SK-N-MC (cell line): ENCODE results near the gene GCH1.
"Not testable (repeated sequence)": the region's sequence is repeated elsewhere in the genome, so short reads cannot be mapped to it uniquely, and the experiment has no call there.

ENCODE experiments used
- DNase-seq: peaks from one replicate; pipeline ENCODE4 v3.0.0-alpha.2; 2011; ENCODE audit warnings: low read depth, low spot score
- H3K27ac ChIP-seq: fragments of 200-600 bp; sonication (generic); 2 replicates; pipeline ENCODE4 v1.5.1; 2016; ENCODE audit warnings: mixed run types
- H3K36me3 ChIP-seq: fragments of 200-600 bp; sonication (generic); 2 replicates; pipeline ENCODE4 v1.6.1; 2017; ENCODE audit warnings: antibody characterized with exemption, low read length, mixed read lengths; ENCODE audit not compliant: insufficient read depth
- H3K4me3 ChIP-seq: fragments of 200-600 bp; sonication (generic); 2 replicates; pipeline ENCODE4 v1.5.1; 2016
- H3K9ac ChIP-seq: fragments of 200-600 bp; sonication (generic); 2 replicates; pipeline ENCODE4 v1.8.0; 2017; ENCODE audit warnings: mixed run types, mixed read lengths; ENCODE audit not compliant: insufficient read length
- H3K9me3 ChIP-seq: fragments of 200-600 bp; sonication (generic); 2 replicates; pipeline ENCODE4 v1.6.1; 2017; ENCODE audit warnings: low read depth, mild to moderate bottlenecking, antibody characterized with exemption, low read length, moderate library complexity, mixed read lengths
- EZH2 ChIP-seq: fragments of 200-600 bp; sonication (generic); IDR thresholded peaks from one replicate; pipeline ENCODE4 v1.6.1; 2017; ENCODE audit warnings: antibody characterized with exemption
- FOXP2 ChIP-seq: optimal IDR thresholded peaks from 2 replicates; pipeline ENCODE3; 2011; ENCODE audit warnings: mild to moderate bottlenecking, moderate library complexity; ENCODE audit not compliant: insufficient read depth; ENCODE audit errors: extremely low read length, control extremely low read depth
- POLR2AphosphoS5 ChIP-seq: IDR thresholded peaks from 2 replicates; pipeline ENCODE4 v1.6.1; 2012; ENCODE audit warnings: mild to moderate bottlenecking, low read depth, low read length, borderline replicate concordance

GCH1 gene

GRCh38 chr14:54805445-54806322 is 96.9 kb downstream of the GCH1 start:
- Histone ChIP-seq H3K36me3 (no peaks in the 10 kb centered on the region), H3K4me3 (peak overlapping the region; percentile 57), H3K9me3 (no peaks in the 10 kb centered on the region), H3K27ac (no peak overlapping the region), H3K9ac (no peak overlapping the region)
- peak; percentile 53 for DNase-seq
- TF ChIP-seq FOXP2 (no peak), POLR2AphosphoS5 (no peak), EZH2 (no peak)

GRCh38 chr14:54805070-54805444 is 97.6 kb downstream of the GCH1 start:
- DNase-seq, result no peak
- no peak overlapping the region for H3K27ac ChIP-seq

DNA sequence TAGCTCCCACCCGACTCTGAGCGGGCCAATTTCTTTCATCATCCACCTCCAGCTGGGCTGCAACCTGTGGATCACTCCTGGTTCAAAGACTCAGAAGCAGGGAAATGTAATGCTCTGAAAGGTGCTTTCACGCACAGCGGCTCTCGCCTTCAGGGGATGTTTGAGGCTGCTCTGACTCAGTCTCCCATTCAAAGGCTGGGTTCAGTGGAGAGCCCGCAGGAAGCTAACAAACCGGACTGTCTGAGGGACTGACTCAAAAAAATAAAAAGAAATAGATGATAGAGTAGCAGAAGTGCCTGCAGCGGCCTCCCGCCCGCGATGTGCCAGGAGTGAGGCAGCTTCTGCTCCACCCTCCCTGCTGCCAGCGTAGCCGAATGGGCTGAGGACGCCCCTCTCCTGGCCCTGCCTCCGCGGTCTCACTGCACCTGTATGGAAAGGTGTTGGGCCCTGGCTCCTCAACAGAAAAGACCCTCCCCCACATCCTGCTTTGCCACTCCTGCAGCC is 98.0 kb downstream of the GCH1 start:
- Histone ChIP-seq H3K27ac (no peak overlapping the region), H3K36me3 (no peaks in the 10 kb centered on the region), H3K4me3 (no peak overlapping the region), H3K9me3 (no peaks in the 10 kb centered on the region), H3K9ac (no peak overlapping the region)
- TF ChIP-seq FOXP2 (no peak), EZH2 (no peak), POLR2AphosphoS5 (no peak)
- DNase-seq, result no peak

More at GRCh38 chr14:54805070-54805444, 97.6 kb downstream of the GCH1 start:
- Histone ChIP-seq H3K4me3 (no peak overlapping the region), H3K9ac (no peak overlapping the region), H3K36me3 (no peaks in the 10 kb centered on the region), H3K9me3 (no peaks in the 10 kb centered on the region)
- TF ChIP-seq FOXP2, result no peak
- no peak for TF ChIP-seq POLR2AphosphoS5
- TF ChIP-seq EZH2, result no peak

DNA sequence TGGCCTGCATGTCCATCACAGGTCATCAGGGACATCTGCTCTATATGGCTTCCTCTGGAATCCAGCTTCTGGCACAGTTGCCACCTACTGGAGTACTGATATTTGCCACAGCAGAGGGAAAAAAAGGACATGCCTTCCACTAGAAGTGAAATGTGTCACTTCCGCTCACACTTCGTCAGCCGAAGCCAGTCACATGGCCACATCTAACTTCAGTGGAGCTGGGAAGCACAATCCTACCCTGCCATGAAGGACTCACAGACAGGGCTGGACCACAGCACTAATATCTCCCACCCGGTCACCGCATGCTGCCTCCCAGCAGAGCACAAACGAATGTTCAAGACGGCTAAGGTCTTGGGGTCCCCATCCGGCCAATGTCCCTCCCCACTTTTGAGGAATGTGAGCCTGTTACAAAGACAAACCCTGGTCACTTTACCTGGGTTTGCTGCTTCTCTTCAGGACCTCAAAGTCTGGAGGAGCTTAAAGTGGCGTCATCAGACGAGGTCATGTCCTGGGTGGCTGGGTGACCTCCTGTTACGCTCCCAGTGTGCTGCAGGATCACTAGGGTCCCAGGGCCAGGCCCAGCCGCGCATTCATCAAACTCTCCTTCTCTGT is 98.6 kb downstream of the GCH1 start:
- Histone ChIP-seq H3K27ac (no peak overlapping the region), H3K36me3 (no peaks in the 10 kb centered on the region), H3K9me3 (no peaks in the 10 kb centered on the region), H3K4me3 (no peak overlapping the region), H3K9ac (no peak overlapping the region)
- TF ChIP-seq EZH2, result no peak
- TF ChIP-seq POLR2AphosphoS5, result no peak
- no peak for TF ChIP-seq FOXP2
- DNase-seq, result no peak

- TF ChIP-seq POLR2AphosphoS5 (no peak), FOXP2 (no peak), EZH2 (no peak)
- DNase-seq, result no peak
- no peaks in the 10 kb centered on the region for H3K9me3 ChIP-seq
- no peak overlapping the region for H3K27ac ChIP-seq
- no peaks in the 10 kb centered on the region for H3K36me3 ChIP-seq
- H3K9ac ChIP-seq, result no peak overlapping the region
- H3K4me3 ChIP-seq, result no peak overlapping the region
Observed at GRCh38 chr14:54803396-54803795, 99.2 kb downstream of the GCH1 start.

- not testable (repeated sequence) for H3K9me3 ChIP-seq, H3K27ac ChIP-seq, DNase-seq, H3K36me3 ChIP-seq, H3K9ac ChIP-seq, H3K4me3 ChIP-seq
Observed at GRCh38 chr14:54801482-54801881, 101.1 kb downstream of the GCH1 start.

GRCh38 chr14:54798465-54799124 is 104.0 kb downstream of the GCH1 start:
- no peak for TF ChIP-seq POLR2AphosphoS5
- TF ChIP-seq FOXP2, result no peak
- Histone ChIP-seq H3K4me3 (no peak overlapping the region), H3K9ac (no peak overlapping the region), H3K36me3 (no peaks in the 10 kb centered on the region), H3K27ac (no peak overlapping the region), H3K9me3 (no peaks in the 10 kb centered on the region)
- DNase-seq, result no peak

DNA sequence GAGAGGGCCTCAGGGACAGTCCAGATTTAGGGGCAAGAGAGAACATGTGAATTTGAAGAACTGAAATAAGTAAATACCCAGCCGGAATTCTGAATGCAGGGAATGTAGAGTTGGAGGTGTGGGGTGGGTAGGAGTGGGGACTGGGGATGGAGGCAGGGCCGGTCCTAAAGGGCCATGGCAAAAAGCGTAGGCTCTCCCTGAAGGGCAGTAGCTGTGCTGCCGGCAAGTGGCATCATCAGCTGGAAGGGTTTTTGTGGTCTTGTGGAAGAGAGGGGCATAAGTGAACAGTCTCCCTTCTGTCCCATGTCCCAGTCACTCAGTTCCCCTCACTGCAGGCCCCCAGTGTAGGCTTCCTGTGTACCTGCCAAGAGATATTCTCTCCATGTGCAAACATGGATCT is 104.6 kb downstream of the GCH1 start:
- no peak overlapping the region for H3K4me3 ChIP-seq
- no peak for DNase-seq
- no peak for TF ChIP-seq POLR2AphosphoS5
- no peak for TF ChIP-seq EZH2
- no peak for TF ChIP-seq FOXP2
- no peaks in the 10 kb centered on the region for H3K36me3 ChIP-seq
- H3K27ac ChIP-seq, result no peak overlapping the region
- H3K9me3 ChIP-seq, result no peaks in the 10 kb centered on the region
- H3K9ac ChIP-seq, result no peak overlapping the region
